ENCODE data around the gene LMOD1.

DNA sequence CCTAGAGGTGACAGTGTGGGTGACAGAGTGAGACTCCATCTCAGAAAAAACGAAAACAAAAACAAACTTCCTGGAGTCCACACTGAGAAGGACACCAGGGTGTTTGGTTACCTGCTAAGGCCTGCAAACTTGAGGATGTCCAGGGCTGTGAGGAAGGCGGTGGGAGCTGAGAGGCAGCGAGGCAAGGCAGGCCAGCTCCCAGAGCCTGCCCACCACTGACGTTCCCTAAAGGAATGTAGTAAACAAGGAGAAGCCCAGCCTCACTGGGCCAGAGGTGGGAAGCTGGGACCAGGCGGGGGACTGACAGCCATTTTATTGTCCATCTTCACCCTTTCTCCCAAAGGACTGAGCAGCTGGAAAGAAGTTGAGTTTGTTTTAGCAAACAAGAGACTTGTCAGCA lies 33.5 kb downstream of the LMOD1 start:
- TF ChIP-seq JUN (IDR thresholded peaks at IDR 0.05; ENCODE audit: low read depth, low read length) (no peak), NANOG (IDR thresholded peaks at IDR 0.05; ENCODE audit: insufficient read depth, low read depth, low read length, poor library complexity, severe bottlenecking) (no peak), POLR2A (IDR thresholded peaks at IDR 0.05; ENCODE audit: control extremely low read depth in 1 of 2, low read depth in 2 of 2, low read length in 2 of 2) (no peak), EZH2 (IDR thresholded peaks at IDR 0.05; ENCODE audit: low read depth, low read length, severe bottlenecking) (no peak), EGR1 (IDR thresholded peaks at IDR 0.05; ENCODE audit: borderline replicate concordance, low read depth, low read length) (no peak), POLR2AphosphoS5 (IDR thresholded peaks at IDR 0.05; ENCODE audit: low read depth, low read length) (no peak), CEBPB (IDR thresholded peaks at IDR 0.05; ENCODE audit: low read depth, low read length) (no peak), RNF2 (IDR thresholded peaks at IDR 0.05; ENCODE audit: borderline replicate concordance, low read depth, low read length, missing control alignments, poor library complexity, severe bottlenecking) (no peak), TAF7 (optimal IDR thresholded peaks at IDR 0.05; ENCODE audit: borderline replicate concordance, low read depth, low read length) (no peak), SIX5 (IDR thresholded peaks at IDR 0.05; ENCODE audit: low read depth, low read length) (no peak), RAD21 (IDR thresholded peaks at IDR 0.05 in 1 of 2, conservative IDR thresholded peaks at IDR 0.05 in 1 of 2; ENCODE audit: low read depth in 2 of 2, low read length in 2 of 2) (no peak), SIN3A (conservative IDR thresholded peaks at IDR 0.05 in 1 of 2, IDR thresholded peaks at IDR 0.05 in 1 of 2; ENCODE audit: low read depth in 1 of 2, low read length in 2 of 2) (no peak)
- TF ChIP-seq, protein P1, sequence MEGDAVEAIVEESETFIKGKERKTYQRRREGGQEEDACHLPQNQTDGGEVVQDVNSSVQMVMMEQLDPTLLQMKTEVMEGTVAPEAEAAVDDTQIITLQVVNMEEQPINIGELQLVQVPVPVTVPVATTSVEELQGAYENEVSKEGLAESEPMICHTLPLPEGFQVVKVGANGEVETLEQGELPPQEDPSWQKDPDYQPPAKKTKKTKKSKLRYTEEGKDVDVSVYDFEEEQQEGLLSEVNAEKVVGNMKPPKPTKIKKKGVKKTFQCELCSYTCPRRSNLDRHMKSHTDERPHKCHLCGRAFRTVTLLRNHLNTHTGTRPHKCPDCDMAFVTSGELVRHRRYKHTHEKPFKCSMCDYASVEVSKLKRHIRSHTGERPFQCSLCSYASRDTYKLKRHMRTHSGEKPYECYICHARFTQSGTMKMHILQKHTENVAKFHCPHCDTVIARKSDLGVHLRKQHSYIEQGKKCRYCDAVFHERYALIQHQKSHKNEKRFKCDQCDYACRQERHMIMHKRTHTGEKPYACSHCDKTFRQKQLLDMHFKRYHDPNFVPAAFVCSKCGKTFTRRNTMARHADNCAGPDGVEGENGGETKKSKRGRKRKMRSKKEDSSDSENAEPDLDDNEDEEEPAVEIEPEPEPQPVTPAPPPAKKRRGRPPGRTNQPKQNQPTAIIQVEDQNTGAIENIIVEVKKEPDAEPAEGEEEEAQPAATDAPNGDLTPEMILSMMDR (IDR thresholded peaks at IDR 0.05; ENCODE audit: control extremely low read depth in 1 of 3, insufficient read depth in 1 of 3, low read depth in 1 of 3, low read length in 3 of 3): no peak
- TF ChIP-seq, protein P2, sequence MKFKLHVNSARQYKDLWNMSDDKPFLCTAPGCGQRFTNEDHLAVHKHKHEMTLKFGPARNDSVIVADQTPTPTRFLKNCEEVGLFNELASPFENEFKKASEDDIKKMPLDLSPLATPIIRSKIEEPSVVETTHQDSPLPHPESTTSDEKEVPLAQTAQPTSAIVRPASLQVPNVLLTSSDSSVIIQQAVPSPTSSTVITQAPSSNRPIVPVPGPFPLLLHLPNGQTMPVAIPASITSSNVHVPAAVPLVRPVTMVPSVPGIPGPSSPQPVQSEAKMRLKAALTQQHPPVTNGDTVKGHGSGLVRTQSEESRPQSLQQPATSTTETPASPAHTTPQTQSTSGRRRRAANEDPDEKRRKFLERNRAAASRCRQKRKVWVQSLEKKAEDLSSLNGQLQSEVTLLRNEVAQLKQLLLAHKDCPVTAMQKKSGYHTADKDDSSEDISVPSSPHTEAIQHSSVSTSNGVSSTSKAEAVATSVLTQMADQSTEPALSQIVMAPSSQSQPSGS (IDR thresholded peaks at IDR 0.05; ENCODE audit: low read length): no peak
